Activated effector memory CD4-positive, alpha-beta T cell treated with Interleukin-2 at 50 U/mL for 16 hours (primary cell): ENCODE results near the gene ZMAT5.

Experiments
- DNase-seq: peaks from one replicate; pipeline ENCODE4 v3.0.0-alpha.2; 2020

Gene ZMAT5, protein sequence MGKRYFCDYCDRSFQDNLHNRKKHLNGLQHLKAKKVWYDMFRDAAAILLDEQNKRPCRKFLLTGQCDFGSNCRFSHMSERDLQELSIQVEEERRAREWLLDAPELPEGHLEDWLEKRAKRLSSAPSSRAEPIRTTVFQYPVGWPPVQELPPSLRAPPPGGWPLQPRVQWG

DNA sequence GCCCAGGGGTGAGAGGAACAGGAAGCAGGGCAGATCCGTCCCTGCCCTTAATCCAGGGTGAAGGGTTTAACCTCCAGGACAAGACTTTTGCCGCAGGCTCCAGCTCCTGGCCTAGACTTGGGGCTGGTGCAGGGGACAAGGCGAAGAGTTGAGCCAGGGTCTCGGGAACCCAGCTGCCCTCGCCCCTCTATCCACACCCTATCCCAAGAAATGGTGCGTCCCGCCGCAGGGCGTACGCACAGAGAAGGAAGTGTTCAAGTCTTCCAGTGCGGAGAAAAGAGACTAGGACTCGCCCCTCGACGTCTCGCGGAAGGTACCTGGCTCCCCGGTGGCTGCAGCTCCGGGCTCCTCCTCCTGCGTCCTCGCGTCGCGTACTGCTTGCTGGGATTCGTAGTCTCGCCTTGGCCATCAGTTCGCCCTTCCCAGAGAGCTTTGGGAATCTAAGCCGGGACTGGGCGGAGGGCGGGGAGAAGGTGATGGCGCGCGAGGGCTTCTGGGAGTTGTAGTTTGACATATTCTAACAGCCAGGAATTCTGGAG is at the start of gene ZMAT5:
TSS of gene ZMAT5 (minus strand) at position 376 of the 539 bp plus-strand sequence. CDS start 18,463 bp downstream, outside the sequence.
- DNase-seq: peak; percentile 88

GRCh38 chr22:29816539-29816938 is 49.7 kb upstream of the ZMAT5 start:
- no peak for DNase-seq

GRCh38 chr22:29816128-29816527 is 49.3 kb upstream of the ZMAT5 start:
- DNase-seq: no peak

DNA sequence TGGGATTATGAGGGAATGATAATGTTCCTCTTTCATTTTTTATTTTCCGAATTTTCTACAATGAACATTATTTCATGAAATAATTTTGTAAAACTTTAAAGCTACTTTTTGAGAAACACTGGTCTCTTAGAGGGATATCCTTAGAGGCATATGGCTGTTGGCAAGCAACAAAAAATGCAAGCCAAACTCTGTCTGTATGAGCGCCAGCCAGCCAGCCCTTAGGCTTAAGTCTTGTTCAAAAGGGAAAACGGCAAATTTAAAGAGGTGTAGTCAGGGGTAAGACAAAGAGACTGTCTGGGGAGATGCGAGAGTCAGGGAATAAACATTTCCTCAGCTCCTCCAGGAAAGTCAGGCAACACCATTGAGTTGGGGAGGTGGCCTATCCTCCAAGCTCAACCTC is 48.8 kb upstream of the ZMAT5 start:
- DNase-seq: no peak

- DNase-seq: no peak
Measured at GRCh38 chr22:29814003-29814402, 47.2 kb upstream of the ZMAT5 start.

DNA sequence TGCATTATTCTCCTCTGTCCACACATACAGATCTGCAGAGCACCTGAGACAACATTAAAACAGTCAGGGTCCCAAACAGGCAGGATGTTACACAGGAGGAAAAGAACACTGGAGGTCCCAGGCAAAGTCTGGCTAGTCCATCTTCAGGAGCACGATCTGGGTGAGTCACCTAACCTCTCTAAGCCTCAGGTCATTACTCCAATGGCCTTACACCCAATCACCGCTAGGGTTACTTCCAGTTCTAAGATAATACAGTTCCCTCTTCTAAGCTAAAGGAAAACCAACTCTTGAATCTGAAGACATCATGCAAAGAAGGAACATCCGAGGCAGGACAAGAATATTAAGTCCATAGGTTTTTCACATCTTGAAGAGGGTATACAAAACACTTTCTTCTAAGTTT is 46.8 kb upstream of the ZMAT5 start:
- DNase-seq: no peak

- no peak for DNase-seq
Measured at GRCh38 chr22:29813126-29813525, 46.3 kb upstream of the ZMAT5 start.

DNA sequence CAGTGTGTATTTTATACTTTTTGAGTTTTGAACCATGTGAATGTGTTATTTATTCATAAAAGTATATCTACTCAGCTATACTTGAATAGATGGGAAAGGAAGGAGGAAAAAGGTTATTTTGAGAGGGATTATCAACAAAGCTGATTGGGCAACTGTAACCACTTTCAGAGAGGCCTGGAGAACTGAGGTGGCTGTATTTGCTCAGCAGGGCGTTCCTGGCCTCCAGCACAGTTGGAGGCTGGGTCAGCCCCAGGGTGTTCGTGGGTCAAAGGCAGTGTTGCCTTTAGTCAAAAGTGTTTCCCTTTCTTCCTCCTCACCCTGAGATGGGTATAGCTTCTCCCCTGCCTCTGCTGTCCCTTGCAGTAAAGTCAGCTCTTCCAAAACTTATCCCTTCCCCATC is 44.6 kb upstream of the ZMAT5 start:
- DNase-seq: no peak

- DNase-seq: no peak
Measured at GRCh38 chr22:29810216-29810615, 43.4 kb upstream of the ZMAT5 start.

GRCh38 chr22:29806196-29806595 is 39.4 kb upstream of the ZMAT5 start:
- DNase-seq: no peak

DNA sequence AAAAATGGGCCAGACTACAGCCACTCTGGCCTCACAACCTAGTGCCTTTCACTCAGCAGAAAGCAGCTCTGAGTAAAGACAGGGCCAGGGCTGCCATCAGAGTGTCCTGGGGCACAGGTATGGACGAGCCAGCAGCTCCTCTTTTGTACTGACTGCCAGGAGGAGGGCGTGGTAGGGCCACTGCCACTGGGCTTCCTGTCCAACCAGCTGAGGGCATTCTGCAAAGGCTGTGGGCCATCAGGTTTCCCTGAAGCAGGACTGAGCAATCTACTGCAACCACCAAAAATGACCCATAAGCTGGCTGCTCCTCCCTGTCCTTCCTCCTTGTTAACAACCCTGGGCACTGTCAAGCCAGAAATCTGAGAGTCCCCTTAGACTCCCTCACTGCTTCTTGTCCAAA is 38.2 kb upstream of the ZMAT5 start:
- DNase-seq: no peak

DNA sequence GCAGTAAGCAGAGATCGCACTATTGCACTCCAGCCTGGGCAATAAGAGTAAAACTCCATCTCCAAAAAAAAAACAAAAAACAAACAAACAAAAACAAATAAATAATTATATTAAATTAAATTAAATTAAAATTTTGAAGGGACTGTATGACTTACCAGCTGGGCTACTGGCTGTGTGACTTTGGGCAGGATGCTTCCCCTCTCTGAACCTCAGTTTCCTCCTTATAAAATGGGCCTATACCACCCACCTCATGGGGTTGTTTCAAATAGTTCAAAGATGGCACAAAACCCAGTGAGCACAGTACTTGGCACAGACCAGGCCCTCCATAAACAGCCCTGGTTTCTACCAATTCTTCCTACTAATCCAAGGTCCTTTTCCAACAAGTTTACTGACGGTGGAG is 36.4 kb upstream of the ZMAT5 start:
- DNase-seq: no peak

DNA sequence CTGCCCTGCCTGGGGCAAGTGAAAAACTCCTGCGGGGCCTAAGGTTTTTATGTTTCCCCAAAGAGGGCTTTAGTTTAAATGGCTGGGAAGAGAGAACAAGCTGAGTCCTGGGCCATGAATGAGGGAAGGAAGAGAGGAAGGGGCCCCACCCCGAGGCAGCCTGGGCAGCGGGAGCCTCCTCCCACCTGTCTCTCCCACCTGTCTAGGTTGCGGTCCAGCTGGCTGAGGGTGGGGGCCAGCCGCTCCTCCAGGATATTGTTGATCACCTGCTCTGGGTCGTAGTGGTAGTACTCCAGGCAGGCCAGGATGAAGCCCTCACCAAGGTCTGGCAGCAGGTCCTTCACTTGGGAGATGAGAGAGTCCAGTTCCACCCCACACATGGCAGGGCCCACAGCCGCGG is 35.0 kb upstream of the ZMAT5 start:
- DNase-seq: no peak

DNA sequence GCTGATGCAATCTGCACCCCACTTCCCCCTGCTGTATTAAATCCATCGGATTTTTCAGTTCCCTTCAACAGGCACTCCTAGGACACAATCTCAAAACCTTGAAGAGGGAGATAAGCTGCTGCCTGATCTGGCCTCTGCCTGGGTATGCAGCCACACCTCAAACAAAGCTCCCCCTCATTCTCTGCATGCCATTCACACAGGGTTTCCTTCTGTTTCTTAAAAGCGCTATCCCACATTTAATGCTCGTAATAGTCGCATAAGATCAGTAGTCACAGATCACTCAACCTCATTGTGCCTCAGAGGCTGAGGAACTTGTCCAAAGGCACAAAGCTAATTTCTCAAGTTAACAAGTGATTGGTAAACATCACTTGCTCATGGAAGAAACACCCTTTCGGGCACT is 34.3 kb upstream of the ZMAT5 start:
- no peak for DNase-seq

DNA sequence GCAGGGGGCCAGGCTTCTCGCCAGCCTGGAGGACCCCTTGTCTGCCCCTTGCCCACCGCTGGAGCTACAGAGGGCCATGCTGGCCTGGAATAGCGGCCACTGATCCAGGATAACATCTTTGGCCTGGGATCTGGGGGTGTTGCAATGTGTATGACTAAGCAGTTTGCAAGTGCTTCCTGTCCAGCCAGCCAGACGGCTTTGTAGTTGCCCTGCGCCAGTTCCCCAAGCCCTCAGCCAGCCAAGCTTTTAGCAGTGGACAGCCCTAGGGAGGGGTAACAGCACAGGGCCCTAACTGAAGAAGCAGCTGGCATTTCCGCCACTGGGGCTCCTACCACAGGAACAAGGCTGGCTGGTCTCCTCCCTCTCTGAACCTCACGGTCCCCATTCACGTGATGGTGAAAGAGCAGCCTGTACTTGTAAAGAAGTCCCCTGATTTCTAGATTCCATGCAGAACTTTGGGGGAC is 32.4 kb upstream of the ZMAT5 start:
- DNase-seq: no peak

GRCh38 chr22:29798801-29799200 is 32.0 kb upstream of the ZMAT5 start:
- DNase-seq: no peak

DNA sequence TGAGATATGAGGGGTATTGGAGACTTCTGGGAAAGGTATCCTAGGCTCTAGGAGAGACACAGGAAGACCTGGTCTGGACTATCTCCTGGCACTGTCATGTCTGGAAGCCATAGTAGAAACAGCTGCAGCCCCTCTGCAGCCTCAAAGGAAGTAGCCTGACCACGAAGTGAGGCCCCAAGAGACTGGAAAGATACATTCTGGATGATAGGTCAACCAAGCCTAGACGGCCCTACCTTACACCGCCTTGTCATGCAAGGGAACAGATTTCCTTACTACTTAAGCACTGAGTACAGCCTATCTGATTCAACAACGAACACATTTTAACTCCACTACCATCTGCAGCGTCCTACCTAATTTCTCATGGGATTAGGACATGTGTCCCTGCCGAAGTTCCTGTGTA is 31.5 kb upstream of the ZMAT5 start:
- no peak for DNase-seq

GRCh38 chr22:29797351-29797750 is 30.5 kb upstream of the ZMAT5 start:
- no peak for DNase-seq

- DNase-seq: no peak
Measured at GRCh38 chr22:29795663-29796062, 28.9 kb upstream of the ZMAT5 start.

- DNase-seq: no peak
Measured at GRCh38 chr22:29793396-29793795, 26.6 kb upstream of the ZMAT5 start.

DNA sequence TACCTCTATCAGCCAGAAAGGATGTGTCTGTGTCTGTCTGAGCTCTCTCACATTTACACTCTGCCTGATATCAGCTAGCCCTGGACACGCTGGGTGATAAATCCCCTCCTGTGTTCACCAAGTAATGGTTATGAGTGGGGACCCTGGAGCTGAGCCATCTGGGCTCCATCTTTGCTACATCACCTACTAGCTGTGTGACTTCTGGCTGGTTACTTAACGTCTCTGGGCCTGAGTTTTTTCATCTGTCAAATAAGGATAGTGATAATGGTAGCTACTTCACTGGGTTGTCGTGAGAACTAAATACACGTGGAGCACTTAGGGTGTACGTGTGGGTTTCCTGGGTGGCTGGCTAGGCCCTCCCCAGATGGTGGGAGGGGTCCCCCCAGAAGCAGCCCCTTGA is 23.3 kb upstream of the ZMAT5 start:
- DNase-seq: no peak

DNA sequence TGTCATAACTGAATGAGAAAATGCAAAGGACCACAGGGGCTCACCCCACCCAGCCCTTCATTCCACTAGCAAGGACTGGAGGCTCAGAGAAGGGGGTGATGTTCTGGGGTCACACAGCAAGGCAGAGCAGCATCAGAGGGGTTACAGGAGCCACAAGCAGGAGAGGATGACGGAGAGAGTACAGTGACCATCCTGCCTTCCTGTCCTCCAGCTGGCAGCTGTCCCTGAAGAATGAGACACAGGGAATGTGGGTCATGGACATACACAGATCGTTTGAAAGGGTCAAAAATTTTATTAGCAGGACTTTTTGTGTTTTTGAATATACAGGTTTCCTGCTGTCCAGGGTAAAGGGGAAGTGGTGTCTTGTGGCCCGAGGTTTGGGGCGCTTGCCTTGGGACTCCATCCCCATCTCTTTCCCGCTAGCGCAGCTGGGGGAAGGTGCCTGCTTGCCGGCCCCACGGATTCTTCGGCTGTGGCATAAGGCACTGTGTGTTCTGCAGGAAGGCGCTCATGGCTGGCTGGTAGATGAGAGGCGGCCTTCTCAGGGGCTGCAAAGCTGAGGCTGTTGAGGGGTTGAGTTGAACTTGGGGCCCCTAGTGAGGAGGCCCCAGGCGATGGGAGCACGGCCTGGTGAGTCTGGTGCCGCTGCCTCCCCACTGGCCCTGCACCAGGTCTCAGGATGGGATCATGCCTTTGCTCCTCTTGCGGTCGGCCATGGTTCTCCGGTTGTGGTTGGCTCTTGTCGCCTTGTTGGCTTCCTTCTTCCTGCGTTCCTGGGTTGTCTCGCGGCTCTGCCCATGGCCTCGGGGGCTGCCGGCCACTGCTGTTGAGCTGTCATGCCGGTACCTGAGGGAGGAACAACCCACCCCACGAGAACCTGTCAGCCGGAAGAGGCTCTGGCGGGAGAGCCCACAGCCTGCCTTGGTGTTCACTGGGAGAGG is 21.8 kb upstream of the ZMAT5 start:
- no peak for DNase-seq

GRCh38 chr22:29787371-29787980 is 20.7 kb upstream of the ZMAT5 start:
- no peak for DNase-seq

- no peak for DNase-seq
Measured at GRCh38 chr22:29786031-29786430, 19.2 kb upstream of the ZMAT5 start.
